OCI-LY1 (cell line): ENCODE measurements around the gene POLA2.

Experiments
- H2AFZ ChIP-seq: fragments of 200-600 bp; sonication (generic), shearing (Covaris generic); 2 replicates; pipeline ENCODE4 v1.6.0; 2014; ENCODE audit warnings: antibody characterized with exemption, mild to moderate bottlenecking, low read length
- H3F3A ChIP-seq: fragments of 200-600 bp; sonication (generic), shearing (Covaris generic); 2 replicates; pipeline ENCODE4 v1.6.0; 2014; ENCODE audit warnings: mild to moderate bottlenecking, antibody characterized with exemption, low read length, moderate library complexity; ENCODE audit not compliant: insufficient read depth
- H3K27ac ChIP-seq: fragments of 200-600 bp; sonication (generic); 2 replicates; pipeline ENCODE4 v1.5.1; 2014; ENCODE audit warnings: low read length, mixed run types, mild to moderate bottlenecking, low read depth; ENCODE audit not compliant: poor library complexity, severe bottlenecking
- H3K27me3 ChIP-seq: fragments of 200-600 bp; sonication (generic); 2 replicates; pipeline ENCODE4 v1.6.0; 2014; ENCODE audit warnings: antibody characterized with exemption, mild to moderate bottlenecking, low read length, moderate library complexity; ENCODE audit not compliant: insufficient read depth
- H3K36me3 ChIP-seq: fragments of 200-600 bp; sonication (generic); 2 replicates; pipeline ENCODE4 v1.6.1; 2014; ENCODE audit warnings: mild to moderate bottlenecking, antibody characterized with exemption, low read length, moderate library complexity, mixed read lengths; ENCODE audit not compliant: insufficient read depth
- H3K4me1 ChIP-seq: fragments of 200-600 bp; sonication (generic); 2 replicates; pipeline ENCODE4 v1.5.1; 2014; ENCODE audit warnings: mild to moderate bottlenecking, low read length, moderate library complexity; ENCODE audit not compliant: insufficient read depth, severe bottlenecking
- H3K4me2 ChIP-seq: fragments of 200-600 bp; sonication (generic), shearing (Covaris generic); 2 replicates; pipeline ENCODE4 v1.6.1; 2014; ENCODE audit warnings: low read length
- H3K4me3 ChIP-seq: fragments of 200-600 bp; sonication (generic); 2 replicates; pipeline ENCODE4 v1.5.1; 2014; ENCODE audit warnings: low read length, low read depth, mild to moderate bottlenecking, mixed read lengths; ENCODE audit not compliant: poor library complexity, severe bottlenecking
- H3K79me2 ChIP-seq: fragments of 200-600 bp; shearing (Covaris generic); 2 replicates; pipeline ENCODE4 v1.6.1; 2016; ENCODE audit warnings: mixed run types, low read length, mixed read lengths; ENCODE audit not compliant: insufficient read depth
- H3K9ac ChIP-seq: fragments of 200-600 bp; sonication (generic), shearing (Covaris generic); 2 replicates; pipeline ENCODE4 v1.6.1; 2014; ENCODE audit warnings: mild to moderate bottlenecking, low read length, mixed read lengths
- H3K9me2 ChIP-seq: fragments of 200-600 bp; sonication (generic), shearing (Covaris generic); 2 replicates; pipeline ENCODE4 v1.6.1; 2014; ENCODE audit warnings: low read depth, mild to moderate bottlenecking, low read length, mixed read lengths
- H3K9me3 ChIP-seq: fragments of 200-600 bp; shearing (Covaris generic); 2 replicates; pipeline ENCODE4 v1.6.1; 2014; ENCODE audit warnings: low read length, mixed read lengths
- H4K20me1 ChIP-seq: fragments of 200-600 bp; sonication (generic), shearing (Covaris generic); 2 replicates; pipeline ENCODE4 v1.6.0; 2016; ENCODE audit warnings: mild to moderate bottlenecking, low read length; ENCODE audit not compliant: insufficient read depth
- CTCF ChIP-seq: fragments of 200-600 bp; sonication (generic), shearing (Covaris generic); IDR thresholded peaks from 2 replicates; pipeline ENCODE4 v1.5.1; 2017; ENCODE audit warnings: mild to moderate bottlenecking, antibody characterized with exemption, low read length, moderate library complexity, mixed read lengths
- EZH2 ChIP-seq: fragments of 200-600 bp; sonication (generic), shearing (Covaris generic); IDR thresholded peaks from 2 replicates; pipeline ENCODE4 v1.8.0; 2017; ENCODE audit warnings: borderline replicate concordance, mixed run types, mild to moderate bottlenecking, antibody characterized with exemption, low read length, moderate library complexity, mixed read lengths

The POLA2 gene

GRCh38 chr11:65307298-65308229, 45.8 kb downstream of the POLA2 start:
- H3K4me3 ChIP-seq: no peak overlapping the region
- H3K4me2 ChIP-seq: no peak overlapping the region
- H3K79me2 ChIP-seq: no peaks in the 10 kb centered on the region
- no peaks in the 10 kb centered on the region for H3K27me3 ChIP-seq
- no peak overlapping the region for H3K27ac ChIP-seq
- no peak overlapping the region for H3K9ac ChIP-seq
- no peaks in the 10 kb centered on the region for H3K9me2 ChIP-seq
- H3K4me1 ChIP-seq: no peaks in the 10 kb centered on the region
- peaks cover 13% of the 10 kb centered on the region; the same call in 1 of the 2 replicates for H3K36me3 ChIP-seq
- no peaks in the 10 kb centered on the region for H3F3A ChIP-seq
- no peak for TF ChIP-seq EZH2
- no peak for TF ChIP-seq CTCF
- H3K9me3 ChIP-seq: no peaks in the 10 kb centered on the region
- no peak overlapping the region for H2AFZ ChIP-seq
- no peaks in the 10 kb centered on the region for H4K20me1 ChIP-seq

GRCh38 chr11:65308281-65308891, 46.6 kb downstream of the POLA2 start:
- Histone ChIP-seq H3K4me1 (no peaks in the 10 kb centered on the region), H3K27me3 (peaks cover 3% of the 10 kb centered on the region; the same call in 1 of the 2 replicates), H3K36me3 (peaks cover 8% of the 10 kb centered on the region; the same call in 1 of the 2 replicates), H3K9me2 (no peaks in the 10 kb centered on the region), H3K4me3 (no peak overlapping the region), H3K9ac (no peak overlapping the region), H3K79me2 (no peaks in the 10 kb centered on the region), H3K4me2 (no peak overlapping the region), H3F3A (no peaks in the 10 kb centered on the region), H2AFZ (no peak overlapping the region), H3K27ac (no peak overlapping the region), H3K9me3 (no peaks in the 10 kb centered on the region), H4K20me1 (no peaks in the 10 kb centered on the region)
- TF ChIP-seq CTCF: no peak
- no peak for TF ChIP-seq EZH2

- Histone ChIP-seq H3K27me3 (peaks cover 9% of the 10 kb centered on the region; the same call in 1 of the 2 replicates), H3K79me2 (no peaks in the 10 kb centered on the region), H3K27ac (no peak overlapping the region), H3K9me3 (no peaks in the 10 kb centered on the region), H3K9ac (no peak overlapping the region), H2AFZ (no peak overlapping the region), H3K4me3 (no peak overlapping the region), H3F3A (no peaks in the 10 kb centered on the region), H3K36me3 (peaks cover 2% of the 10 kb centered on the region; the same call in 1 of the 2 replicates), H4K20me1 (no peaks in the 10 kb centered on the region), H3K4me1 (no peaks in the 10 kb centered on the region), H3K9me2 (no peaks in the 10 kb centered on the region), H3K4me2 (no peak overlapping the region)
- TF ChIP-seq EZH2 (no peak), CTCF (no peak)
These were observed 47.2 kb downstream of the POLA2 start for GRCh38 chr11:65309006-65309405.
